HL-60 (cell line): ENCODE results near the gene PRKRIP1.

Source experiments
- DNase-seq, 2 experiments: peaks; one replicate each; pipeline ENCODE4 v3.0.0-alpha.2; 2010 to 2020; ENCODE audit warnings: low read depth in 1 of 2, low spot score in 1 of 2
- H3K27ac ChIP-seq: fragments of 250-450 bp; sonication (Bioruptor Pico); replicated peaks from 2 replicates; pipeline ENCODE4 v1.5.1; 2020; ENCODE audit warnings: mild to moderate bottlenecking, moderate library complexity
- H3K27me3 ChIP-seq: fragments of 250-450 bp; sonication (Bioruptor Pico); 2 replicates; pipeline ENCODE4 v1.5.1; 2021; ENCODE audit warnings: mild to moderate bottlenecking, moderate library complexity; ENCODE audit not compliant: insufficient read depth, poor library complexity, severe bottlenecking
- H3K4me3 ChIP-seq: replicated peaks from 2 replicates; pipeline ENCODE4 v1.5.1; 2011; ENCODE audit warnings: mild to moderate bottlenecking, control low read depth, low read length; ENCODE audit not compliant: insufficient read depth
- CTCF ChIP-seq: IDR thresholded peaks from one replicate; pipeline ENCODE4 v1.5.1; 2011; ENCODE audit warnings: low read length, control low read depth, inconsistent platforms; ENCODE audit not compliant: insufficient read depth
- GABPA ChIP-seq: IDR thresholded peaks from 2 replicates; pipeline ENCODE4 v1.6.1; 2012; ENCODE audit warnings: low read depth
- POLR2AphosphoS5 ChIP-seq: IDR thresholded peaks from 2 replicates; pipeline ENCODE4 v1.6.1; 2012; ENCODE audit warnings: low read depth
- REST ChIP-seq: IDR thresholded peaks from 2 replicates; pipeline ENCODE4 v1.6.1; 2012; ENCODE audit warnings: low read depth; ENCODE audit not compliant: insufficient replicate concordance
- SPI1 ChIP-seq: IDR thresholded peaks from 2 replicates; pipeline ENCODE4 v1.6.1; 2012; ENCODE audit warnings: low read depth, mild to moderate bottlenecking, borderline replicate concordance

The PRKRIP1 gene

GRCh38 chr7:102433219-102434038 lies 37.3 kb downstream of the PRKRIP1 start, which contains the start of gene ORAI2:
Gene ORAI2 (plus strand): TSS chr7:102433575. CDS start chr7:102438957, 5,382 bp downstream.
- peak within 1 kb of the TSS; percentile 97 for H3K27ac ChIP-seq
- no peaks in the 10 kb centered on the region for H3K27me3 ChIP-seq
- DNase-seq, result peak; percentile 75 to 78
- TF ChIP-seq SPI1 (peak; percentile 43; the same call in 1 of the 2 replicates), GABPA (no peak), POLR2AphosphoS5 (peak; percentile 48), REST (peak; percentile 38)
- H3K4me3 ChIP-seq, result peak within 1 kb of the TSS; percentile 88

- TF ChIP-seq REST, result no peak
- no peak for TF ChIP-seq SPI1
- no peak for TF ChIP-seq GABPA
- TF ChIP-seq CTCF, result no peak
- no peak for TF ChIP-seq POLR2AphosphoS5
- Histone ChIP-seq H3K27me3 (no peaks in the 10 kb centered on the region), H3K4me3 (peak overlapping the region; percentile 88), H3K27ac (peak overlapping the region; percentile 97)
- DNase-seq, result no peak
These were observed 37.9 kb downstream of the PRKRIP1 start for GRCh38 chr7:102434039-102434486.

- H3K4me3 ChIP-seq, result no peak overlapping the region
- H3K27ac ChIP-seq, result no peak overlapping the region
- no peaks in the 10 kb centered on the region for H3K27me3 ChIP-seq
- TF ChIP-seq POLR2AphosphoS5, result no peak
- TF ChIP-seq GABPA, result no peak
- no peak for TF ChIP-seq REST
- TF ChIP-seq CTCF, result no peak
- no peak for TF ChIP-seq SPI1
- no peak for DNase-seq
These were observed 40.0 kb downstream of the PRKRIP1 start for GRCh38 chr7:102436118-102436517.
